ENCODE measurements around the gene TOR1B.
"Not testable (repeated sequence)": the region's sequence is repeated elsewhere in the genome, so short reads cannot be mapped to it uniquely, and the experiment has no call there.

TOR1B gene

GRCh38 chr9:129774791-129775447 is 28.1 kb upstream of the TOR1B start:
- DNase-seq, result no peak
- H3K27me3 Mint-ChIP-seq (ENCODE audit: low read depth, poor library complexity), result peaks cover 24% of the 10 kb centered on the region
- no peaks in the 10 kb centered on the region for H3K9me3 Mint-ChIP-seq
- no peak for TF ChIP-seq CTCF (IDR thresholded peaks at IDR 0.05)
- H3K4me3 Mint-ChIP-seq, result no peak overlapping the region
- no peaks in the 10 kb centered on the region for H3K36me3 Mint-ChIP-seq (ENCODE audit: low read depth)
- peaks cover 31% of the 10 kb centered on the region for H3K4me1 Mint-ChIP-seq
- H3K27ac Mint-ChIP-seq, result no peak overlapping the region

GRCh38 chr9:129775448-129775798 is 27.6 kb upstream of the TOR1B start:
- TF ChIP-seq CTCF (IDR thresholded peaks at IDR 0.05), result no peak
- H3K4me1 Mint-ChIP-seq, result peaks cover 31% of the 10 kb centered on the region
- no peak overlapping the region for H3K4me3 Mint-ChIP-seq
- no peaks in the 10 kb centered on the region for H3K9me3 Mint-ChIP-seq
- H3K27ac Mint-ChIP-seq, result no peak overlapping the region
- no peak for DNase-seq
- H3K36me3 Mint-ChIP-seq (ENCODE audit: low read depth), result no peaks in the 10 kb centered on the region
- peaks cover 28% of the 10 kb centered on the region for H3K27me3 Mint-ChIP-seq (ENCODE audit: low read depth, poor library complexity)

- H3K27ac Mint-ChIP-seq; H3K9me3 Mint-ChIP-seq; H3K4me3 Mint-ChIP-seq; DNase-seq; H3K36me3 Mint-ChIP-seq (ENCODE audit: low read depth): not testable (repeated sequence)
- H3K4me1 Mint-ChIP-seq, result peaks cover 31% of the 10 kb centered on the region
- peaks cover 25% of the 10 kb centered on the region for H3K27me3 Mint-ChIP-seq (ENCODE audit: low read depth, poor library complexity)
These were observed 26.9 kb upstream of the TOR1B start for GRCh38 chr9:129776096-129776495.

DNA sequence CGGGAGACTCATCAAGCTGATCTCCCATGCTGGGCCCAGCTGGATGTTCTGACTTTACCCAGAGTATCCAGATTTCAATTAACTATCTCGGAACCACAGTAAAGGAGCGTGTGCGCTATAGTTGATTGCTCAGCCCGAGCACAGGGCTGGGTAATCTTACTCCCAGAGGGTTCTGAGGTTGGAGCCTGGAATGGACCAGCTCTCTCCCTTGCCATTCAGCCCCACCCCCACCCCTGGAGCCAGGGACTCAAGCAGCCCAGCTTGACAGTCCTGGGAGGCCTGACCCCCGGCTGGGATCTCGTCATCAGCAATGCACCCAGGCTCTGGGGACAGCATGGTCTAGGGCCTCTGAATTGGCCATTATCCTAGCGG is 26.4 kb upstream of the TOR1B start:
- Mint-ChIP-seq H3K4me1 (peaks cover 31% of the 10 kb centered on the region), H3K9me3 (no peaks in the 10 kb centered on the region), H3K27ac (no peak overlapping the region), H3K4me3 (no peak overlapping the region), H3K27me3 (ENCODE audit: low read depth, poor library complexity) (peaks cover 20% of the 10 kb centered on the region), H3K36me3 (ENCODE audit: low read depth) (no peaks in the 10 kb centered on the region)
- DNase-seq, result no peak
- no peak for TF ChIP-seq CTCF (IDR thresholded peaks at IDR 0.05)

DNA sequence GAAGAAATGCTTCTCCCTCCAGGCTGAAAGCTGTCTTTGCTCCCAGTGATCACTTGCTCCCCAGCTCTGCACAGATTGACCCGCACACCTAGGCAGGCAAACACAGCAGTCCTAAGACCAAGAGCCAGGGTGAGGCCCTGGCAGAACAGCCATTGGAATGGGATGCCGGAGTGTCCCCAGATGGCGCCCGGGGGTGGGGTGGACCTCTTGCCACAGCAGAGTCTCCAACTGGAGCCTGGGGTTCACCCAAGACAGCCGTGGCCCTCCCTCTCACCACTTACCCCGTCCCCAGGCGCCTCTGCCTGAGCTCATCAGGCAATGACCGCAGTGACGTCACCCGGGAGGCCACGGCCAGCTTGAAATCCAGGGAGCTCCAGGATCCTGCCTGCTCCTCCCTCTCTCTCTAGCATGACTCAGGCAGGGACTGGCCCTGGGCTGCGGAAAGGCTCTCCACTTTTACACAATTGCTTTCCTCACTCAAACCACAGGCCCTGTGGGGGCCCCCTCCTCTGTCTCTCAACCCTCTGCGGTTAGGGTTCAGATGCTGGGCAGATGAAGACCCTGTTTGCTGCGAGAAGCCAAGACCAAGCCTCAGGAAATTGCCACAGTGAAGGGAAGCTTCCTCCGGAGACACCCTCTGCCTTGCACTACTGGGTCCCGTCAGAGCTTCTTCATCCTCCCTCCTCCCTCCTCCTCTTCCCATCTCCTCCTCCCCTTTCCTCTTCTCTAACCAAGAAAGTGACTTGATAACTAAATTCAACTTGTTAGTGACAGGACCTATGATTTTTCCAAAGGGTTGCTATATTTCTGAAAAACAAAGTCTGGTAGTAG is 25.8 kb upstream of the TOR1B start:
- no peaks in the 10 kb centered on the region for H3K9me3 Mint-ChIP-seq

DNA sequence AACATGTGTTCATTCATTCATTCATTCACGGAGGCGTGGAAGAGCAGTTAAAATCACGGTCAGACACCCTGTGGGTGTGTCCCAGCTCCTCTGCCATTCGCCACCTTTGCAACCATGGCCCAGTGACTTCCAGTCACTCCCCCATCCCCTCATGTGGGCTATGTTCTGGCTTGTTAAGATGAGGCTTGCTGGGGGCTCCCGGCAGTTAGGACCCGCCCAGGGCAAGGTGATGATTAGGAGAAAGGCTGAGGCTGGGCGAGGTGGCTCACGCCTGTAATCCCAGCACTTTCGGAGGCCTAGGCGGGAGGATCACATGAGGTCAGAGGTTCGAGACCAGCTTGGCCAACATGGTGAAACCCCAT is 25.2 kb upstream of the TOR1B start:
- H3K4me1 Mint-ChIP-seq, result peaks cover 38% of the 10 kb centered on the region
- H3K36me3 Mint-ChIP-seq (ENCODE audit: low read depth), result no peaks in the 10 kb centered on the region
- DNase-seq, result no peak
- H3K27me3 Mint-ChIP-seq (ENCODE audit: low read depth, poor library complexity), result peaks cover 18% of the 10 kb centered on the region
- H3K27ac Mint-ChIP-seq, result no peak overlapping the region
- no peaks in the 10 kb centered on the region for H3K9me3 Mint-ChIP-seq
- no peak for TF ChIP-seq CTCF (IDR thresholded peaks at IDR 0.05)
- peak overlapping the region; percentile 63 for H3K4me3 Mint-ChIP-seq

More for the DNA sequence above, 25.8 kb upstream of the TOR1B start:
- peak overlapping the region; percentile 95 for H3K27ac Mint-ChIP-seq
- peaks cover 35% of the 10 kb centered on the region for H3K4me1 Mint-ChIP-seq
- H3K36me3 Mint-ChIP-seq (ENCODE audit: low read depth), result no peaks in the 10 kb centered on the region
- peak; percentile 70 for DNase-seq
- peak overlapping the region; percentile 63 for H3K4me3 Mint-ChIP-seq
- H3K27me3 Mint-ChIP-seq (ENCODE audit: low read depth, poor library complexity), result peaks cover 18% of the 10 kb centered on the region
- no peak for TF ChIP-seq CTCF (IDR thresholded peaks at IDR 0.05)
